B cell (primary cell): ENCODE measurements around the gene ATP4B. TPM values are rescaled to one million over a fixed set of nuclear protein-coding genes. Genes with fewer than 3 reads are reported as not detected.

ENCODE experiments used
- ATAC-seq: fragments of 200-7000 bp; cut with Tn5 transposase; one replicate; pipeline ENCODE4 v1.10.0; 2021; ENCODE audit warnings: low read depth, mild to moderate bottlenecking, moderate number of reproducible peaks, moderate library complexity
- CTCF ChIA-PET: fragments of 350-600 bp; sonication (Branson Sonifier 250); formaldehyde crosslinking; loops from one replicate; lab custom pipeline; 2021; ENCODE audit warnings: antibody characterized with exemption, inconsistent platforms; lab: Charles Lee
- POLR2A ChIA-PET: fragments of 350-600 bp; sonication (Branson Sonifier 250); formaldehyde crosslinking; loops from one replicate; lab custom pipeline; 2021; ENCODE audit warnings: antibody characterized with exemption; lab: Charles Lee
- DNase-seq: peaks from one replicate; pipeline ENCODE4 v3.0.0; 2013
- H2AFZ ChIP-seq: 2 replicates; pipeline ENCODE4 v1.6.1; 2012; ENCODE audit warnings: mild to moderate bottlenecking, low read depth, low read length; ENCODE audit not compliant: insufficient read depth, poor library complexity, severe bottlenecking
- H3K27ac ChIP-seq, 2 donors: 1 replicate in 1 of 2; 2 replicates in 1 of 2; pipeline ENCODE4 v1.5.1; 2012 to 2013; ENCODE audit warnings: low read length in 2 of 2, mild to moderate bottlenecking in 2 of 2, moderate library complexity in 1 of 2
- H3K27me3 ChIP-seq, 4 experiments: fragments of 200-600 bp in 1 of 4; sonication (generic) in 1 of 4; replicated peaks in 1 of 4; 1 replicate in 2 of 4; 2 replicates in 2 of 4; pipeline versions ENCODE4 v1.6.1 to v1.7.0; 2013 to 2016; ENCODE audit warnings: low read length in 3 of 4, mild to moderate bottlenecking in 2 of 4, mixed read lengths in 1 of 4, moderate library complexity in 1 of 4; ENCODE audit not compliant: insufficient read depth in 4 of 4, control insufficient read depth in 3 of 4; ENCODE audit errors: control extremely low read depth in 1 of 4
- H3K36me3 ChIP-seq, 2 experiments: replicated peaks in 1 of 2; 1 replicate in 1 of 2; 2 replicates in 1 of 2; pipeline versions ENCODE4 v1.6.1 to v1.7.1; 2013; ENCODE audit warnings: low read length in 1 of 2; ENCODE audit not compliant: insufficient read depth in 2 of 2, control insufficient read depth in 1 of 2; ENCODE audit errors: control extremely low read depth in 1 of 2, extremely low read depth in 1 of 2
- H3K4me1 ChIP-seq, 2 donors: fragments of 200-600 bp in 1 of 2; sonication (generic) in 1 of 2; 1 replicate in 1 of 2; 2 replicates in 1 of 2; pipeline versions ENCODE4 v1.5.1 to v1.6.1; 2013 to 2017; ENCODE audit warnings: low read length in 2 of 2; ENCODE audit not compliant: control insufficient read depth in 2 of 2, insufficient read depth in 2 of 2
- H3K4me2 ChIP-seq: replicated peaks from 2 replicates; pipeline ENCODE3; 2012; ENCODE audit warnings: mild to moderate bottlenecking, low read depth, low read length; ENCODE audit not compliant: poor library complexity, severe bottlenecking
- H3K4me3 ChIP-seq, 5 experiments: fragments of 200-600 bp in 1 of 5; sonication (generic) in 1 of 5; 1 replicate in 3 of 5; 2 replicates in 2 of 5; pipeline versions ENCODE4 v1.5.1 to v1.7.0; 2011 to 2016; ENCODE audit warnings: low read length in 4 of 5, mild to moderate bottlenecking in 4 of 5, low read depth in 2 of 5, control low read depth in 1 of 5, moderate library complexity in 1 of 5; ENCODE audit not compliant: insufficient read depth in 1 of 5; ENCODE audit errors: control extremely low read depth in 1 of 5, extremely low read depth in 1 of 5
- H3K79me2 ChIP-seq: fragments of 200-600 bp; sonication (generic); one replicate; pipeline ENCODE4 v1.6.0; 2016; ENCODE audit warnings: low read length; ENCODE audit not compliant: control insufficient read depth, insufficient read depth
- H3K9ac ChIP-seq: fragments of 200-600 bp; sonication (generic); 2 replicates; pipeline ENCODE4 v1.6.1; 2017; ENCODE audit warnings: mild to moderate bottlenecking, low read length, moderate library complexity
- H3K9me3 ChIP-seq, 3 donors: one replicate each; pipeline versions ENCODE4 v1.6.1 to v1.7.1; 2013; ENCODE audit warnings: low read length in 2 of 3; ENCODE audit not compliant: control insufficient read depth in 2 of 3, insufficient read depth in 1 of 3; ENCODE audit errors: control extremely low read depth in 1 of 3
- H4K20me1 ChIP-seq: 2 replicates; pipeline ENCODE4 v1.6.0; 2012; ENCODE audit warnings: mild to moderate bottlenecking, low read length; ENCODE audit not compliant: insufficient read depth, control insufficient read depth, poor library complexity, severe bottlenecking
- H3K27ac Mint-ChIP-seq: one replicate; pipeline ENCODE4 v1.8.0; 2021; ENCODE audit warnings: mixed read lengths
- H3K27me3 Mint-ChIP-seq: one replicate; pipeline ENCODE4 v1.8.0; 2021; ENCODE audit warnings: mixed read lengths
- H3K4me1 Mint-ChIP-seq: one replicate; pipeline ENCODE4 v1.8.0; 2021; ENCODE audit warnings: mixed read lengths
- H3K4me3 Mint-ChIP-seq: one replicate; pipeline ENCODE4 v1.8.0; 2021; ENCODE audit warnings: mixed read lengths
- H3K9me3 Mint-ChIP-seq: one replicate; pipeline ENCODE4 v1.8.0; 2022; ENCODE audit warnings: mixed read lengths; ENCODE audit not compliant: insufficient read depth
- EZH2 ChIP-seq: IDR thresholded peaks from 2 replicates; pipeline ENCODE4 v1.6.1; 2012; ENCODE audit warnings: borderline replicate concordance, low read depth, mild to moderate bottlenecking, moderate library complexity, low read length; ENCODE audit not compliant: insufficient read depth, poor library complexity, severe bottlenecking
- WGBS: methylation state at CpG from one replicate; pipeline ENCODE4 v1.1.5; 2013; ENCODE audit warnings: missing lambda C conversion rate; ENCODE audit not compliant: insufficient coverage; 5-methylcytosine and 5-hydroxymethylcytosine counted together
- intact Hi-C: fragments of 100-400 bp; cut with micrococcal nuclease; formaldehyde crosslinking; loops from one replicate; pipeline ENCODE4 v1.10.0; 2022
- polyA plus RNA-seq: library from polyadenylated mRNA; depleted of rRNA; stranded (reverse); fragments of >200 nt; gene quantifications from 2 replicates; pipeline ENCODE4 v1.2.3, GENCODE V29; 2012
- total RNA-seq, 2 donors: library from RNA; stranded (reverse); fragments of 120-200 nt in 1 of 2; gene quantifications; 1 replicate in 1 of 2; 2 replicates in 1 of 2; pipeline versions ENCODE4 v1.2.3 to v1.2.4, GENCODE V29; 2013 to 2022
- TF ChIP-seq, protein P1 (sequence below): fragments of 200-600 bp; IDR thresholded peaks from one replicate; pipeline ENCODE4 v1.8.0; 2022; ENCODE audit warnings: antibody characterized with exemption, mild to moderate bottlenecking

Gene ATP4B
- total and polyA plus RNA-seq, 2 donors (not counting 1 experiment from before 2014, with no cell fraction given): not detected

DNA sequence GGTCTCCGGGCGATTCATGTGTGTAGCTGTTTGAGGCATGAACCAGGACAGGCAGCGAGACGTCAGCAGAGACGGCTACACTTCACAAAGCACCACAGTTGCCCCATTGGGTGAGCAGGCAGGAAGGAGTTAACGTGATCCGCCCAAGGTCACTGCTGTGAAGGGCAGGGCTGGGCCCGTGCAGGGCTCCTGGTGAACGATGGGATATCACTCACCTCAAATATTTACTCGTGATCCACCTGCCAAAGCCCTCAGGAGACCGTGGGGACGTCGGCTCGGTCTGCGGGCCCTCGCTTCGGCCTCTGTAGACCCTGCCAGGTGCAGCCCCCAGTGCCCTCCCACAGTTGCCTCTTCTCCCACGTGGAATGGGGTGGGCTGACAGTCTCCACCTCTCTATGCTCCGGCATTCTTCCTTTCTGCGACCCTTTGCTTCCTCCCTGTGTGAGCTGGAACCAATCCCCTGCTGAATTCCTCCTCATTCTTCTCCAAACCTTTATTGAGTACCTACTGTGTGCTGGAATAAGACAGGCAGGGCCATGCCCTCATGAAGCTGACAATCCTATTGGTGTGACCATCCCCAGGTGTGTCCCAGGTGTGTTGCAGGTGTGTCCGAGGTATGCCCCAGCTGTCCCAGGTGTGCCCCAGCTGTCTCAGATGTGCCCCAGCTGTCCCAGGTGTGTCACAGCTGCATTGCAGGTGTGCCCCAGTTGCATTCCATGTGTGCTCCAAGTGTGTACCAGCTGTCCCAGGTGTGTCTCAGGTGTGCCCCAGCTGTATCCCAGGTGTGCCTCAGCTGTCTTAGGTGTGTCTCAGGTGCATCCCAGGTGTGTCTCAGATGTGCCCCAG is 7.0 kb upstream of the ATP4B start:
- no peak overlapping the region for H2AFZ ChIP-seq
- Mint-ChIP-seq H3K27me3 (peaks cover 3% of the 10 kb centered on the region), H3K4me1 (no peaks in the 10 kb centered on the region), H3K9me3 (peaks cover 3% of the 10 kb centered on the region), H3K4me3 (no peak overlapping the region), H3K27ac (no peak overlapping the region)
- no peaks in the 10 kb centered on the region for H3K36me3 ChIP-seq
- H3K27me3 ChIP-seq: peaks cover 0 to 11% (median 0%) of the 10 kb centered on the region in 4 experiments
- no peak for DNase-seq
- ATAC-seq: no peak
- 81% methylated on average over 21 of the region's 21 CpGs for WGBS
- no peaks in the 10 kb centered on the region for H3K4me1 ChIP-seq
- ChIA-PET CTCF (no interaction called here), POLR2A (no interaction called here)
- no peak overlapping the region for H3K4me2 ChIP-seq
- H4K20me1 ChIP-seq: no peaks in the 10 kb centered on the region
- no peaks in the 10 kb centered on the region for H3K79me2 ChIP-seq
- no peak overlapping the region for H3K27ac ChIP-seq
- H3K9ac ChIP-seq: no peak overlapping the region
- intact Hi-C loops: no loop called here
- no peak overlapping the region for H3K4me3 ChIP-seq
- no peak for TF ChIP-seq EZH2
- TF ChIP-seq, protein P1, sequence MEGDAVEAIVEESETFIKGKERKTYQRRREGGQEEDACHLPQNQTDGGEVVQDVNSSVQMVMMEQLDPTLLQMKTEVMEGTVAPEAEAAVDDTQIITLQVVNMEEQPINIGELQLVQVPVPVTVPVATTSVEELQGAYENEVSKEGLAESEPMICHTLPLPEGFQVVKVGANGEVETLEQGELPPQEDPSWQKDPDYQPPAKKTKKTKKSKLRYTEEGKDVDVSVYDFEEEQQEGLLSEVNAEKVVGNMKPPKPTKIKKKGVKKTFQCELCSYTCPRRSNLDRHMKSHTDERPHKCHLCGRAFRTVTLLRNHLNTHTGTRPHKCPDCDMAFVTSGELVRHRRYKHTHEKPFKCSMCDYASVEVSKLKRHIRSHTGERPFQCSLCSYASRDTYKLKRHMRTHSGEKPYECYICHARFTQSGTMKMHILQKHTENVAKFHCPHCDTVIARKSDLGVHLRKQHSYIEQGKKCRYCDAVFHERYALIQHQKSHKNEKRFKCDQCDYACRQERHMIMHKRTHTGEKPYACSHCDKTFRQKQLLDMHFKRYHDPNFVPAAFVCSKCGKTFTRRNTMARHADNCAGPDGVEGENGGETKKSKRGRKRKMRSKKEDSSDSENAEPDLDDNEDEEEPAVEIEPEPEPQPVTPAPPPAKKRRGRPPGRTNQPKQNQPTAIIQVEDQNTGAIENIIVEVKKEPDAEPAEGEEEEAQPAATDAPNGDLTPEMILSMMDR: no peak
- H3K9me3 ChIP-seq: peaks cover 0 to 15% (median 3%) of the 10 kb centered on the region in 3 donors

DNA sequence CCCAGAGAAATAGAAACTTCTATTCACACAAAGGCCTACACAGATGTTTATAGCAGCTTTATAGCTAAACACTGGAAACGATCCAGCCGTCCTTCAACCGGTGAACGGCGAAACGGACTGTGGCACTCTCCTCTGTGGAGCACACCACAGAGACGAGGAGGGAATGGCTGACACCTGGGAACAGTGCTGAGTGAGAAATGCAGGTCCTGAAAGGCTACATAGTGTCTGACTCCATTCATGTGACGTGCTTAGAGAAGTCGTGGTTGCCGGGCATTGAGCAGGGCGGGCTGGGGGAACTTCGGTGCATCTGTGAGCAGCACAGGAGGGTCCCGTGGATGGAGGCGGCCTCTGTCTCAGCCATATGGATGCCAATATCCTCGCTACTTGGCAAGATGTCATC is 5.9 kb upstream of the ATP4B start:
- Histone ChIP-seq H4K20me1 (no peaks in the 10 kb centered on the region), H3K27ac (no peak overlapping the region), H3K9ac (no peak overlapping the region), H3K27me3 (peaks cover 0 to 11% (median 0%) of the 10 kb centered on the region in 4 experiments), H3K79me2 (no peaks in the 10 kb centered on the region), H2AFZ (no peak overlapping the region), H3K9me3 (peaks cover 0 to 20% (median 3%) of the 10 kb centered on the region in 3 donors), H3K4me2 (no peak overlapping the region), H3K4me3 (no peak overlapping the region), H3K36me3 (no peaks in the 10 kb centered on the region), H3K4me1 (no peaks in the 10 kb centered on the region)
- ATAC-seq (no peak), DNase-seq (no peak)
- CTCF ChIA-PET: no interaction called here
- POLR2A ChIA-PET: no interaction called here
- peaks cover 3% of the 10 kb centered on the region for H3K9me3 Mint-ChIP-seq
- no peak overlapping the region for H3K4me3 Mint-ChIP-seq
- H3K27me3 Mint-ChIP-seq: peaks cover 1% of the 10 kb centered on the region
- H3K4me1 Mint-ChIP-seq: no peaks in the 10 kb centered on the region
- WGBS: 92% methylated on average over 14 of the region's 15 CpGs
- H3K27ac Mint-ChIP-seq: no peak overlapping the region
- TF ChIP-seq, protein P1: no peak
- TF ChIP-seq EZH2: no peak
- intact Hi-C loops: no loop called here
